ENCODE measurements around the gene CKS2.

- TF ChIP-seq, protein P1, sequence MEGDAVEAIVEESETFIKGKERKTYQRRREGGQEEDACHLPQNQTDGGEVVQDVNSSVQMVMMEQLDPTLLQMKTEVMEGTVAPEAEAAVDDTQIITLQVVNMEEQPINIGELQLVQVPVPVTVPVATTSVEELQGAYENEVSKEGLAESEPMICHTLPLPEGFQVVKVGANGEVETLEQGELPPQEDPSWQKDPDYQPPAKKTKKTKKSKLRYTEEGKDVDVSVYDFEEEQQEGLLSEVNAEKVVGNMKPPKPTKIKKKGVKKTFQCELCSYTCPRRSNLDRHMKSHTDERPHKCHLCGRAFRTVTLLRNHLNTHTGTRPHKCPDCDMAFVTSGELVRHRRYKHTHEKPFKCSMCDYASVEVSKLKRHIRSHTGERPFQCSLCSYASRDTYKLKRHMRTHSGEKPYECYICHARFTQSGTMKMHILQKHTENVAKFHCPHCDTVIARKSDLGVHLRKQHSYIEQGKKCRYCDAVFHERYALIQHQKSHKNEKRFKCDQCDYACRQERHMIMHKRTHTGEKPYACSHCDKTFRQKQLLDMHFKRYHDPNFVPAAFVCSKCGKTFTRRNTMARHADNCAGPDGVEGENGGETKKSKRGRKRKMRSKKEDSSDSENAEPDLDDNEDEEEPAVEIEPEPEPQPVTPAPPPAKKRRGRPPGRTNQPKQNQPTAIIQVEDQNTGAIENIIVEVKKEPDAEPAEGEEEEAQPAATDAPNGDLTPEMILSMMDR (IDR thresholded peaks at IDR 0.05; ENCODE audit: insufficient read depth, low read depth, low read length) = no peak
- no peak for TF ChIP-seq EZH2 (IDR thresholded peaks at IDR 0.05; ENCODE audit: insufficient read depth, low read length)
These were observed 1.8 kb upstream of the CKS2 start for GRCh38 chr9:89309166-89309565.
